Fibroblast of the aortic adventitia (primary cell): ENCODE measurements around the gene OXCT1. TPM values are rescaled to one million over a fixed set of nuclear protein-coding genes. Genes with fewer than 3 reads are reported as not detected.

Experiments used
- DNase-seq: peaks from one replicate; pipeline ENCODE4 v3.0.0-alpha.2; 2010; ENCODE audit warnings: low read depth
- H3K4me3 ChIP-seq: 2 replicates; pipeline ENCODE4 v1.5.1; 2011; ENCODE audit warnings: low read depth, mild to moderate bottlenecking, control low read depth, low read length, moderate library complexity
- total RNA-seq: library from RNA; depleted of rRNA; stranded (reverse); fragments of >200 nt; gene quantifications from 2 replicates; pipeline ENCODE4 v1.2.3, GENCODE V29; 2012; ENCODE audit warnings: low replicate concordance
- TF ChIP-seq, protein P1 (sequence below): IDR thresholded peaks from 2 replicates; pipeline ENCODE4 v1.5.1; 2011; ENCODE audit warnings: mild to moderate bottlenecking, low read length, control low read depth, inconsistent platforms; ENCODE audit not compliant: insufficient read depth

OXCT1 gene
- total RNA-seq, 1 donor = 36.4 TPM

DNA sequence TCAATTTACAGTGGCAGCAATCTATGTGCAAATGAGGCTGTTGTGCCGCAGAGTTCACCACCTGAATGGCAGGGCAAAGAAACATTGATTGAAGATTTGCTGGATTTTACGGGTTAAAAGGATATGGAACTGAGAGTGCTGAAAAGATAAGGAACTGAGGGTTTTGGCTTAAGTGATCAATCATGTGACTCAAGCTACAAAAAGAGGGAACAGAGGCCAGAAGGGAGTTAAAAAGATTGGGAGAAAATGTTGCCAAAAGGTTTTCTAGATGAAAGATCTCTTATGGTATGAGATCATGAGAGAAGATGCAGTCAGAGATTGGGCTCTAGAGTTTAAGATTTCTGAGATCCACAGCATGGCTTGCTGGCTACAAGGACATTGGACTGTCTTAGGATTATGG lies 26.0 kb upstream of the OXCT1 start:
- TF ChIP-seq, protein P1, sequence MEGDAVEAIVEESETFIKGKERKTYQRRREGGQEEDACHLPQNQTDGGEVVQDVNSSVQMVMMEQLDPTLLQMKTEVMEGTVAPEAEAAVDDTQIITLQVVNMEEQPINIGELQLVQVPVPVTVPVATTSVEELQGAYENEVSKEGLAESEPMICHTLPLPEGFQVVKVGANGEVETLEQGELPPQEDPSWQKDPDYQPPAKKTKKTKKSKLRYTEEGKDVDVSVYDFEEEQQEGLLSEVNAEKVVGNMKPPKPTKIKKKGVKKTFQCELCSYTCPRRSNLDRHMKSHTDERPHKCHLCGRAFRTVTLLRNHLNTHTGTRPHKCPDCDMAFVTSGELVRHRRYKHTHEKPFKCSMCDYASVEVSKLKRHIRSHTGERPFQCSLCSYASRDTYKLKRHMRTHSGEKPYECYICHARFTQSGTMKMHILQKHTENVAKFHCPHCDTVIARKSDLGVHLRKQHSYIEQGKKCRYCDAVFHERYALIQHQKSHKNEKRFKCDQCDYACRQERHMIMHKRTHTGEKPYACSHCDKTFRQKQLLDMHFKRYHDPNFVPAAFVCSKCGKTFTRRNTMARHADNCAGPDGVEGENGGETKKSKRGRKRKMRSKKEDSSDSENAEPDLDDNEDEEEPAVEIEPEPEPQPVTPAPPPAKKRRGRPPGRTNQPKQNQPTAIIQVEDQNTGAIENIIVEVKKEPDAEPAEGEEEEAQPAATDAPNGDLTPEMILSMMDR = no peak
- DNase-seq = peak; percentile 9
- no peak overlapping the region for H3K4me3 ChIP-seq

DNA sequence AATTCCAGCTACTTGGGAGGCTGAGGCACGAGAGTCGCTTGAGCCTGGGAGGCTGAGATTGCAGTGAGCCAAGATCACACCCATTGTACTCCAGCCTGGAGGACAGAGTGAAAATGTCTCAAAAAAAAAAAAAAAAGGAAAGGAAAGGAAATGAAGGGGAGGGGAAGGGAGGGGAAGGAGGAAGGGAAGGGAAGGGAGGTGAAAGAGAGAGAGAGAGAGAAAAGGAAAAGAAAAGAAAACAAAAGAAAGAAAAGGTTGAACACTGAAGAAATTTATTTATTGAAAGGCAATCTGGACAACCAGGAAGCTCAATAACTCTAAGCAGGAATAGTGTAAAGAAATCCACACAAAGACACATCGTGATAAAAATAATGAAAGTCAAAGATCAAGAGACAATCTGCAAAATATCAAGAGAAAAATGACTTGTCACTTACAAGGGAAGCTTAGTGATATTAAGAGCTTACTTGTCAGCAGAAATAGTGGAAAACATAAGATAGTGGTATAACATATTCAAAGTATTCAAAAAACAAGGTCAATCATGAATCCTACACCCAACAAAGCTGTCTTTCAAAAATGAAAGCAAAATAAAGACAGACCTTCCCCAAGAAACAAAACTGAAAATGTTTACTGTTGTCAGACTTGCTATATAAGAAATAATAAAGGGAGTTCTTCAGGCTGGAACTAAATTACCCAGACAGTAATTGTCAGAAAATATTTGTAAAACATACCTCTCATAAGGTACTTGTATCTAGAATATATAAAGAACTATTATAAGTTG lies 23.0 kb upstream of the OXCT1 start:
- TF ChIP-seq, protein P1 = no peak
- no peak for DNase-seq
- H3K4me3 ChIP-seq = no peak overlapping the region

DNA sequence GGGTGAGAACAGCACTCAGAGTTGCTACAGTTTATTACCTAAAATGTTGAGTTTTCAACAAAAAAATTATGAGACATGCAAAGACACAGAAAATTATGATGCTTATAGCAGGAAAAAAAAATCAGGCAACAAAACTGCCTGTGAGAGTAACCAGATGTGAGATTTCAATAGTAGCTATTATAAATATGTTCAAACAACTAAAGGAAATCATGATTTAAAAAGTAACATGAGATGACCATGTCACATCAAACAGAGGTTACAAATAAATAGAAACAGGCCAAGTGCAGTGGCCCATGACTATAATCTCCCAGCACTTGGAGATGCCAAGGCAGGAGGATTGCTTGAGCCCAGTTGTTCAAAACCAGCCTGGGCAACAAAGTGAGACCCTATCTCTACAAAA lies 21.8 kb upstream of the OXCT1 start:
- no peak overlapping the region for H3K4me3 ChIP-seq
- TF ChIP-seq, protein P1 = no peak
- DNase-seq = no peak

DNA sequence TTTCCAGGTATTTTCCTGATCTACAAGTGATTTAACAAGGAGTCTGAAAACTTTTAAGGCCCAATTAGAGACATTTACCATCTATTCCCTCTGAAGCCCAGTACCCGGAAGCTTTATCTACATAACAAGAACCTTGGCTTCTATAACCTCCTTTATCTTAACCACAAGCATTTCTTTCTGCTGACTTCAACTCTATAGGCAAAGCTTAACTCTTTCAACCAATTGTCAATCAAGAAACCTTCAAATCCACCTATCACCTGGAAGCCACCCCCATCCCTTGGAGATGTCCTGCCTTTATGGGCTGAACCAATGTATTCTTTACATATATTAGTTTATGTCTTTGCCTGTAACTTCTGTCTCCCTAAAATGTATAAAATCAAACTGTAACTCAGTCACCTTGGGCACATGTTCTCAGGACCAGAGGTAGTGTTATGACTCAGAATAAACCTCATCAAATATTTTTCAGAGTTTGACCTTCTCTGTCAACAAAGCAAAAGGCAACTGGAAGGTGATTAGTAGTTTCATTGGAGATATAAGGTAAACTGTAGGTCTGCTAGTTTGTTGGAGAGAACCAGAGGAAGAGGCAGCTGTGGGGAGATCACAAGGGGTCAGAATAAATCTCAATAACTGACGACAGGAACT lies 21.0 kb upstream of the OXCT1 start:
- no peak overlapping the region for H3K4me3 ChIP-seq
- DNase-seq = peak; percentile 3
- TF ChIP-seq, protein P1 = no peak

DNA sequence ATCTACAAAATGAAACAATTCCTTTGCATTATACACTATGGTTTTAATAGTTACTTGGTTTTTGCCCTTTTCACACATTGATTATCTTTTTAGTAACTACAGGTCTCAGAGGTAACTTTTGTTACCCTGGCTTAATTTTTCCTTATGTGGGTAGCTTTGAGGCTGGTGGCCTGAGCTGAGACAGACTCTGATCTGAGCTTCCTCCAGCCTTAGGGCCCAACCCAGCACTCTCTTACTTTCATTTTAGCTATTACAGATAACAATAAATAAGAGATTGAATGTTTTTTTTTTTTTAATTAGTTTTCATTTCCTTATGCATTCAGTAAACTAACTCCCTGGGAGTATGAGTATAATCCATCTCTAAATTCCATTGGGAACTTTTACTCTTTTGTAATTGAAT lies 15.1 kb upstream of the OXCT1 start:
- TF ChIP-seq, protein P1 = no peak
- no peak overlapping the region for H3K4me3 ChIP-seq
- DNase-seq = no peak

DNA sequence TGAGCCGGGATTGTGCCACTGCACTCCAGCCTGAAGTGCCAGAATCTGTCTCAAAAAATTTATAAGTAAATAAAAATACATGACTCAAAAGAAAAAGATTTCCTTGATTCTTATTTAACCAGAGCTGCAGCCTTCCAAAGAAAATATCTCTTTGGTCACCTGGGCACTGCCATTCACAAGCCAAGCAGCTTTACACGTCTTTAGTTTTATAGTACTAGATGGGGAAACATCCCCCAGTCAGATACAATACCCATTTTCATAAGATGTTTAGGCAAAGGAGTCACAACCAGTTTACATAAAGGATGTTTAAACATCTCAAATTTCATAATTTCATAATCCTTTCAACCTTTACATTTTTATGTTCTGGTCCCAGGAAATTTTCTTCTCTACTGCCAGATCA lies 13.7 kb upstream of the OXCT1 start:
- no peak for DNase-seq
- TF ChIP-seq, protein P1 = no peak

More for the DNA sequence above, 13.7 kb upstream of the OXCT1 start:
- H3K4me3 ChIP-seq = no peak overlapping the region
